Caco-2 (cell line): ENCODE results near the gene FOXP4. TPM values are rescaled to one million over a fixed set of nuclear protein-coding genes. Genes with fewer than 3 reads are reported as not detected.

Experiments
- BruUV-seq: library from RNA; stranded (reverse); fragments of 400-500 nt; replicated peaks from 2 replicates; lab custom pipeline; 2021; lab: Mats Ljungman, UMichigan
- CTCF ChIA-PET: fragments of 300-600 bp; sonication (Branson Sonifier 250); formaldehyde crosslinking; loops from one replicate; lab custom pipeline; 2022; ENCODE audit warnings: antibody characterized with exemption; lab: Charles Lee
- POLR2A ChIA-PET: fragments of 300-600 bp; sonication (Branson Sonifier 250); formaldehyde crosslinking; loops from one replicate; lab custom pipeline; 2022; ENCODE audit warnings: antibody characterized with exemption; lab: Charles Lee
- DNase-seq, 2 experiments: peaks; one replicate each; pipeline versions ENCODE4 v3.0.0 to v3.0.0-alpha.2; 2020 to 2022
- H3K27me3 ChIP-seq: replicated peaks from 2 replicates; pipeline ENCODE4 v1.6.0; 2011; ENCODE audit warnings: low read length; ENCODE audit not compliant: control insufficient read depth, insufficient read depth
- H3K36me3 ChIP-seq: 2 replicates; pipeline ENCODE4 v1.5.1; 2011; ENCODE audit warnings: low read length; ENCODE audit not compliant: control insufficient read depth, insufficient read depth
- H3K4me1 ChIP-seq: fragments of 250-450 bp; sonication (Bioruptor Pico); 2 replicates; pipeline ENCODE4 v1.5.1; 2020; ENCODE audit warnings: mild to moderate bottlenecking
- H3K4me3 ChIP-seq: 2 replicates; pipeline ENCODE4 v1.5.1; 2011; ENCODE audit warnings: low read depth, mild to moderate bottlenecking, control low read depth, low read length
- H3K9me3 ChIP-seq: fragments of 250-450 bp; sonication (Bioruptor Pico); 2 replicates; pipeline ENCODE4 v1.5.1; 2020; ENCODE audit warnings: mild to moderate bottlenecking, moderate library complexity
- H3K27ac Mint-ChIP-seq: one replicate; pipeline ENCODE4 v1.8.0; 2022; ENCODE audit warnings: mixed read lengths; ENCODE audit not compliant: unreplicated experiment
- H3K27me3 Mint-ChIP-seq: one replicate; pipeline ENCODE4 v1.8.0; 2022; ENCODE audit warnings: mixed read lengths; ENCODE audit not compliant: insufficient read depth, unreplicated experiment
- H3K36me3 Mint-ChIP-seq: one replicate; pipeline ENCODE4 v1.8.0; 2022; ENCODE audit warnings: mild to moderate bottlenecking, mixed read lengths; ENCODE audit not compliant: insufficient read depth, unreplicated experiment
- H3K4me1 Mint-ChIP-seq: one replicate; pipeline ENCODE4 v1.8.0; 2022; ENCODE audit warnings: low read depth, mixed read lengths; ENCODE audit not compliant: unreplicated experiment
- H3K4me3 Mint-ChIP-seq: one replicate; pipeline ENCODE4 v1.8.0; 2022; ENCODE audit warnings: mild to moderate bottlenecking, moderate library complexity, mixed read lengths; ENCODE audit not compliant: unreplicated experiment
- H3K9me3 Mint-ChIP-seq: one replicate; pipeline ENCODE4 v1.8.0; 2022; ENCODE audit warnings: mixed read lengths; ENCODE audit not compliant: unreplicated experiment
- CTCF ChIP-seq, 2 experiments: fragments of 200-600 bp in 1 of 2; IDR thresholded peaks; 1 replicate in 1 of 2; 2 replicates in 1 of 2; pipeline versions ENCODE4 v1.5.1 to v1.8.0; 2011 to 2022; ENCODE audit warnings: antibody characterized with exemption in 1 of 2, control low read depth in 1 of 2, inconsistent platforms in 1 of 2, low read depth in 1 of 2, low read length in 1 of 2, mild to moderate bottlenecking in 1 of 2, moderate library complexity in 1 of 2; ENCODE audit not compliant: insufficient read depth in 1 of 2, severe bottlenecking in 1 of 2, unreplicated experiment in 1 of 2
- intact Hi-C: fragments of 100-400 bp; cut with micrococcal nuclease; formaldehyde crosslinking; loops from one replicate; pipeline ENCODE4 v1.10.0; 2022; ENCODE audit not compliant: unreplicated experiment
- total RNA-seq: library from RNA; stranded (reverse); gene quantifications from 2 replicates; pipeline ENCODE4 v1.2.3, GENCODE V29; 2022

Gene FOXP4
- total RNA-seq, 1 experiment from 2014 or later: 117 TPM

DNA sequence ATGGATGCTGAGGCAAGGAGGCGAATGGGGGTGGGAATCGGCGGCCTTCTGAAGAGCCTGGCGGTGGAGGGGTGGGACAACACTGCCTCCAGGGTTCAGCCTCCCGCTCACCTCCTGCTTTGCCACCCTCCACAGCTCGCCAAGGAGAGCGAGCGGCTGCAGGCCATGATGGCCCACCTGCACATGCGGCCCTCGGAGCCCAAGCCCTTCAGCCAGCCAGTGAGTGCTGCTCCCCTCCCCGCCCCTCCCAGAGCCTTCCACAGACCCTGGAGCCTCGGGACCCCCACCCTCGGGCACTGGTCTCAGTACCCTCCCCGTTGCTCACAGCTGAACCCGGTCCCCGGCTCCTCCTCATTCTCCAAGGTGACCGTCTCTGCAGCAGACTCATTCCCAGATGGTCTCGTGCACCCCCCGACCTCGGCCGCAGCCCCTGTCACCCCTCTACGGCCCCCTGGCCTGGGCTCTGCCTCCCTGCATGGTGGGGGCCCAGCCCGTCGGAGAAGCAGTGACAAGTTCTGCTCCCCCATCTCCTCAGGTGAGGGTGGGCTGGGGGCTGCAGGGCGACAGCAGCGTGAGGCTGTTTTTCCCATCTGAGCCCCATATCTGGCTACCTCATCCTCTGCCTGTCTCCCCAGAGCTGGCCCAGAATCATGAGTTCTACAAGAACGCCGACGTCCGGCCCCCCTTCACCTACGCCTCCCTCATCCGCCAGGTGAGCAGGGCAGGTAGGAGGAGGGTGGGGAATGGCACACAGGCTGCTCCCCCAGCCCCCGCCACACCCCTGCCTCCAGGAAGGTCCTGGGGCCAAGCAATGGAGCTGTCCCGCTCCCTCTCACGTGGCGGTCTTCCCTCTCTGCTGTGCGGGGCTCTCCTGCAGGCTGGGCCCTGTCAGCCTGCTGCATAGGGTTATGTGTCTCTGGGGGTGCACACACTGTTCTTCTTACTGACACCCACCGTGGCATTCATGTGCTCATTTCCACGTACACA is 43.7 kb downstream of the FOXP4 start:
- ChIA-PET CTCF (interaction anchor here (1.0 to 1.4 kb wide), 3 partner anchors 162 to 222 kb away, joined by 3 read pairs; no protein-coding TSS in a partner anchor), POLR2A (no interaction called here)
- no peak for TF ChIP-seq CTCF (IDR thresholded peaks at IDR 0.05; ENCODE audit: insufficient read depth in 1 of 2, low read depth in 1 of 2, low read length in 1 of 2, severe bottlenecking in 1 of 2, unreplicated experiment in 1 of 2)
- Mint-ChIP-seq H3K4me1 (peaks cover 38% of the 10 kb centered on the region), H3K27ac (no peak overlapping the region), H3K4me3 (no peak overlapping the region), H3K27me3 (no peaks in the 10 kb centered on the region), H3K9me3 (no peaks in the 10 kb centered on the region), H3K36me3 (peaks cover 86% of the 10 kb centered on the region)
- H3K9me3 ChIP-seq: no peaks in the 10 kb centered on the region
- DNase-seq: no peak
- H3K27me3 ChIP-seq: no peaks in the 10 kb centered on the region
- intact Hi-C loops: no loop called here
- peaks cover 6% of the 10 kb centered on the region for H3K4me1 ChIP-seq
- no TSS peak for BruUV-seq
- no peak overlapping the region for H3K4me3 ChIP-seq
- H3K36me3 ChIP-seq: peaks cover 18% of the 10 kb centered on the region

DNA sequence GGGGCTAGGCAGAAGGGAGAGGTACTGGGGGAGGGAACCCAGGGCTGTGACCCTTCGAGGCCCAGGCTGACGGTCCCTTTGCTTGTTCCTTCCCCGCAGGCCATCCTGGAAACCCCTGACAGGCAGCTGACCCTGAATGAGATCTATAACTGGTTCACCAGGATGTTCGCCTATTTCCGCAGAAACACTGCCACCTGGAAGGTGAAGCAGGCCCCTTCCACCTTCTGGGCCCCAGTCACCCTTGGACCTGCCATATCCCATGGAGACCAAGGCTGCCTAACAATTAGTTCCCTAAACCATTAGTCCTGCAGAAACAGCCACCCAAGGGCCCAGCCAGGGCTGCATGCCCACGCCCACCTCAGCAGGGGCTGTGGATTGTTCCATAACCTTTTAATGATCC is 44.9 kb downstream of the FOXP4 start:
- no peak overlapping the region for H3K4me3 ChIP-seq
- H3K36me3 ChIP-seq: peaks cover 19% of the 10 kb centered on the region
- no peak for TF ChIP-seq CTCF (IDR thresholded peaks at IDR 0.05; ENCODE audit: insufficient read depth in 1 of 2, low read depth in 1 of 2, low read length in 1 of 2, severe bottlenecking in 1 of 2, unreplicated experiment in 1 of 2)
- H3K27me3 ChIP-seq: no peaks in the 10 kb centered on the region
- Mint-ChIP-seq H3K27ac (no peak overlapping the region), H3K4me1 (peaks cover 26% of the 10 kb centered on the region), H3K9me3 (no peaks in the 10 kb centered on the region), H3K27me3 (no peaks in the 10 kb centered on the region), H3K4me3 (no peak overlapping the region), H3K36me3 (peaks cover 85% of the 10 kb centered on the region)
- no peak for DNase-seq
- BruUV-seq: no TSS peak
- no peaks in the 10 kb centered on the region for H3K4me1 ChIP-seq
- ChIA-PET CTCF (interaction anchor here (0.6 to 1.0 kb wide), 2 partner anchors 224 to 304 kb away, joined by 3 read pairs; partner anchors contain the start of gene USP49), POLR2A (no interaction called here)
- H3K9me3 ChIP-seq: no peaks in the 10 kb centered on the region
- intact Hi-C loops: no loop called here

DNA sequence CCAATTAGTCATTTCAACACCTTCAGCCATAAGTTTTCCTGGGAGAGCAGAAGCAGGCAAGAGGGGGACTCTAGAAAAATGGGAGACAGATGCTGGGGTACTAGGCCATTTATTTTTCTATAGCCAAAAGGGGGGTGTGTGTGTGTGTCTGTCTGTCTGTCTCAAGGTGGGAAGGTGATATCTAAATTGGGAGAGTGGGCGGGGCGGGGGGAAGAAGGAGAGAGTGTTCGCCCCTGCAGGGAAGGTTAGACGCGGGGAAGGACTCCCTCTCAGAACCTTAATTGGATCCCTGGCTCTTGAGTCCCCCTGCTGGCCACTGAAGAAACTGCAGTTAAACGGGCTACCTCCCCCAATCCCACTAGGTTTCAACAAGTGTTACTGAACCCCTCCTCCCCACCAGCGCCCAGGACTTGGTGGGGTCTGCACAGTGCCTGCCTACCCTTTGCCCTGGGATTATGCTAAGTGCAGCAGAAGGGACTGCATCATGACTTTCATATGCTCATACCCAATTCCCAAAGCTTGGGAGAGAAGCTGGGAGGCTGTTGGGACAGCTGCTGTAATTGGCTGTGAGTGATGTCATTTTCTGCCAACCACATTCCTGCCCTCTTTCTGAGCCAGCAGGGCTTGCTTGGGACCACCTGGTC is 45.8 kb downstream of the FOXP4 start:
- Histone ChIP-seq H3K27me3 (no peaks in the 10 kb centered on the region), H3K36me3 (peaks cover 23% of the 10 kb centered on the region), H3K9me3 (no peaks in the 10 kb centered on the region), H3K4me3 (no peak overlapping the region), H3K4me1 (no peaks in the 10 kb centered on the region)
- no peaks in the 10 kb centered on the region for H3K9me3 Mint-ChIP-seq
- peaks cover 88% of the 10 kb centered on the region for H3K36me3 Mint-ChIP-seq
- H3K27ac Mint-ChIP-seq: peak overlapping the region; percentile 71
- BruUV-seq: TSS peak; percentile 13
- peak; percentile 88 to 94 for TF ChIP-seq CTCF (IDR thresholded peaks at IDR 0.05; ENCODE audit: insufficient read depth in 1 of 2, low read depth in 1 of 2, low read length in 1 of 2, severe bottlenecking in 1 of 2, unreplicated experiment in 1 of 2)
- H3K27me3 Mint-ChIP-seq: no peaks in the 10 kb centered on the region
- ChIA-PET POLR2A (no interaction called here), CTCF (interaction anchor here (0.6 to 1.0 kb wide), 5 partner anchors 14 to 224 kb away, joined by 3 to 4 read pairs (median 4); no protein-coding TSS in a partner anchor)
- peaks cover 24% of the 10 kb centered on the region for H3K4me1 Mint-ChIP-seq
- no peak overlapping the region for H3K4me3 Mint-ChIP-seq
- intact Hi-C loops: loop anchor here (1.0 to 2.0 kb wide), 3 partner anchors 129 to 223 kb away; no protein-coding TSS in a partner anchor
- peak; percentile 70 to 84 for DNase-seq
